Smooth muscle cell (in vitro differentiated cells): Measurements from ENCODE around the gene ZNF91. TPM values are rescaled to one million over a fixed set of nuclear protein-coding genes. Genes with fewer than 3 reads are reported as not detected.

Experiments used
- polyA plus RNA-seq: library from polyadenylated mRNA; unstranded; fragments of >200 nt; fragmentation: Nextera tagmentation; extraction: Ambion mirVana; gene quantifications from 2 replicates; pipeline ENCODE4 v1.2.1, GENCODE V29; 2016
- small RNA-seq: library from RNA; depleted of rRNA; stranded (forward); fragments of <200 nt; gene quantifications from one replicate; pipeline ENCODE3, GENCODE V24; 2014
- total RNA-seq: library from RNA; depleted of rRNA; stranded (reverse); fragments of >200 nt; gene quantifications from 2 replicates; pipeline ENCODE4 v1.2.3, GENCODE V29; 2014

Gene ZNF91
- total and polyA plus RNA-seq, 2 experiments from 2014 or later, result 11.5 to 41.5 TPM

Small RNAs within 50 kb of the gene (small RNA-seq; reads per million reads assigned to genes)
- not detected for gene VN1R91P

Other genes with a start within 250 kb of the ZNF91 start
- gene ZNF724, start 145.1 kb downstream of the ZNF91 start, total RNA-seq, result 4.0 and 8.6 TPM in 2 replicates
- 0.57 and 2.3 TPM in 2 replicates for gene ZNF724, start 145.1 kb downstream of the ZNF91 start, polyA plus RNA-seq